HUES64 (cell line): ENCODE results near the gene ZNF280D. TPM values are rescaled to one million over a fixed set of nuclear protein-coding genes. Genes with fewer than 3 reads are reported as not detected.
"Not testable (repeated sequence)": the region's sequence is repeated elsewhere in the genome, so short reads cannot be mapped to it uniquely, and the experiment has no call there.

Source experiments
- H3K27ac ChIP-seq: 2 replicates; pipeline ENCODE4 v1.7.0; 2013; ENCODE audit warnings: low read depth, low read length, inconsistent platforms
- H3K27me3 ChIP-seq: 2 replicates; pipeline ENCODE4 v1.6.1; 2013; ENCODE audit warnings: mild to moderate bottlenecking, low read length; ENCODE audit not compliant: insufficient read depth
- H3K36me3 ChIP-seq: 2 replicates; pipeline ENCODE4 v1.6.1; 2013; ENCODE audit warnings: mild to moderate bottlenecking, low read length; ENCODE audit not compliant: insufficient read depth
- H3K4me1 ChIP-seq: 2 replicates; pipeline ENCODE4 v1.6.1; 2013; ENCODE audit warnings: mild to moderate bottlenecking, low read length, moderate library complexity; ENCODE audit not compliant: insufficient read depth
- H3K4me3 ChIP-seq: 2 replicates; pipeline ENCODE4 v1.5.1; 2013; ENCODE audit warnings: mild to moderate bottlenecking, low read length, moderate library complexity
- H3K9ac ChIP-seq: 2 replicates; pipeline ENCODE4 v1.6.1; 2013; ENCODE audit warnings: mild to moderate bottlenecking, low read depth, low read length
- H3K9me3 ChIP-seq: 2 replicates; pipeline ENCODE4 v1.6.1; 2013; ENCODE audit warnings: low read depth, low read length; ENCODE audit not compliant: insufficient read depth
- WGBS: fragments of 150-250, 120-280 bp; methylation state at CpG from one replicate; pipeline ENCODE4 v1.1.7; 2013; ENCODE audit warnings: missing lambda C conversion rate; 5-methylcytosine and 5-hydroxymethylcytosine counted together
- polyA plus RNA-seq, 2 experiments: library from polyadenylated mRNA; stranded (reverse); fragments of 50-300 nt; gene quantifications; one replicate each; pipeline ENCODE4 v1.2.3, GENCODE V29; 2013

ZNF280D gene
- polyA plus RNA-seq (2013, experiment 1 of 2) = 8.9 TPM
- polyA plus RNA-seq (2013, experiment 2 of 2) = 8.6 TPM

DNA sequence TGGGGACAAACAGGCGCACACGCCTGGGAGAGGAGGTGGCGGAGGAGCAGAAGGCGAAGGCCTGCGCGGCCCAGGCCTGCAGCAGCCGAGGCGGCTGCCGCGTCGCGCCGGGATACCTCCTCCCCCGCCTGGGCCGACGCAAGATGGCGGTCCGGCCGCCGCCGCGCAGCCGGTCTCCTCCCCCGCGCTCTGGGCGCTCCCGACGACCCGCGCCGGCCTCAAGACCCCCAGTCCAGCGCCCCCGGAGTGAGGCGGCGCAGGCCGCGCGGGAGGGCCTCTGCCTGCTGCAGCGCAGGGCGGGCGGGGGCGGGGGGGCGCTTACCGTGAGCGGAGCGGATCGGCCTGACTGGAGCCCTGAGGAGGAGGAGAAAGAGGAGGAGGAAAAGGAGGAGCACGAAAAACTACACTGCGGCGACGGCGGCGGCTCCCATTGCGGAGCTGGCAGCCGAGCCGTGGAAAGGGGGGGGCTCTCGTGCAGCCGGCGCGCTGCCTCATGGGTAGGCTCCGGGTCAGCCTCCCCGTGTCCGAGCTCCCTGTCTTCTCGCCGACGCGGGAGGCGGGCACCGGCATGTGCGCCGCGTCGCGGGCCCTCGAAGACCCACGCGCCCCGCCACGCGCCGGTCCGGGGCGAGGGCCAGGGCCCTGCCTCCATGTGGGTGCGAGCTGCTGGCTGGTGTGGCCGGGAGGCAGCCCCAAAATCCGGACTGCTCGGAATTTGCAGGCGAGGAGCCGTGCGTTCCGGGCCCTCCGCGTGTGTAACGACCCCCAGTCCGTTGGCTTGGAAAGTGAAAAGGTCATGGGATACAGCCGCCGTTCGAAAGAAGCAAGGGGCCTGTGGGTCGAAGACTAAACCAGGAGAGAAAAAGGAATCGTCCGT is at the start of gene ZNF280D:
ZNF280D (minus strand) TSS at position 374 of the 877 bp plus-strand sequence. CDS start 26,400 bp downstream, outside the sequence.
- Histone ChIP-seq H3K9ac (peak within 1 kb of the TSS; percentile 92), H3K4me1 (peaks cover 20% of the 10 kb centered on the region), H3K9me3 (peaks cover 17% of the 10 kb centered on the region), H3K27ac (peak within 1 kb of the TSS; percentile 77; the same call in 1 of the 2 replicates), H3K36me3 (no peaks in the 10 kb centered on the region), H3K27me3 (no peaks in the 10 kb centered on the region), H3K4me3 (peak within 1 kb of the TSS; percentile 69)
- WGBS = 96% methylated on average over 101 of the region's 101 CpGs

DNA sequence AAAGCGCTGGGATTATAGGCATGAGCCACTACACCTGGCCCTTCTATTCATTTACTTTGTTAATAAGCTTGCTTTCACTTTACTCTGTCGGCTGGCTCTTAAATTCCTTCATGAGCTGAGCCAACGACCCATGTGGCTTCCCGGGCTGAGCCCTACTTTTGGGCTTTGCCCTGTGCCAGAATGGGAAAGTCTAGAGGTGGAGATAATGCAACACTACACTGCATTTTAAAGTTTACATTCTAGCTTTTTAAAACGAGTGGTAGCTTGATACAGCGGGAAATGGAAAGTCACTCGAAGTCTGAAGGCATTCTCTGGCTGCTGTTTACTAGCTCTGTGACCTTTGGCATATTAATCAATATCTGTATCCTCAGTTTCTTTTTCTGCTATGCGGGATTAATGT is 49.0 kb upstream of the ZNF280D start:
- H3K4me3 ChIP-seq = no peak overlapping the region
- WGBS = 93% methylated on average over 7 of the region's 8 CpGs
- H3K27me3 ChIP-seq = no peaks in the 10 kb centered on the region
- no peaks in the 10 kb centered on the region for H3K36me3 ChIP-seq
- no peak overlapping the region for H3K9ac ChIP-seq
- H3K4me1 ChIP-seq = no peaks in the 10 kb centered on the region; the same call in 1 of the 2 replicates
- H3K27ac ChIP-seq = no peak overlapping the region
- no peaks in the 10 kb centered on the region for H3K9me3 ChIP-seq

DNA sequence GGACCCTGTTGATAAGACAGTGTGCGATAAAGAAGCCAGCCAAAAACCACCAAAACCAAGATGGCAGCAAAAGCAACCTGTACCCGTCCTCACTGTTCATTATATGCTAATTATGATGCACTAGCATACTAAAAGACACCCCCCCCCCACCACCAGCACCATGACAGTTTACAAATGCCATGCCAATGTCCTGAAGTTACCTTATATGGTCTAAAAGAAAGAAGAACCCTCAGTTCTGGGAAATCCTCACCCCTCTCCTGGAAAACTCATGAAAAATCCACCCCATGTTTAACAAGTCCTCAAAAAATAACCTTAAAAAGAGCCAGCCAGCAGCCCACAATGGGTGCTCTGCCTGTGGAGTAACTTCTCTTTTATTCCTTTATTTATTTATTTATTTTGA is 48.4 kb upstream of the ZNF280D start:
- Histone ChIP-seq H3K4me1 (no peaks in the 10 kb centered on the region; the same call in 1 of the 2 replicates), H3K36me3 (no peaks in the 10 kb centered on the region), H3K4me3 (no peak overlapping the region), H3K27me3 (no peaks in the 10 kb centered on the region), H3K9me3 (no peaks in the 10 kb centered on the region), H3K9ac (no peak overlapping the region), H3K27ac (no peak overlapping the region)
- WGBS = 86% methylated on average over 2 of the region's 2 CpGs

- not testable (repeated sequence) for H3K4me3 ChIP-seq, H3K27me3 ChIP-seq, H3K4me1 ChIP-seq, H3K27ac ChIP-seq, H3K9ac ChIP-seq, H3K9me3 ChIP-seq, H3K36me3 ChIP-seq
- 95% methylated on average over 12 of the region's 12 CpGs for whole genome bisulfite sequencing
Measured at GRCh38 chr15:56780102-56780725, 46.9 kb upstream of the ZNF280D start.

DNA sequence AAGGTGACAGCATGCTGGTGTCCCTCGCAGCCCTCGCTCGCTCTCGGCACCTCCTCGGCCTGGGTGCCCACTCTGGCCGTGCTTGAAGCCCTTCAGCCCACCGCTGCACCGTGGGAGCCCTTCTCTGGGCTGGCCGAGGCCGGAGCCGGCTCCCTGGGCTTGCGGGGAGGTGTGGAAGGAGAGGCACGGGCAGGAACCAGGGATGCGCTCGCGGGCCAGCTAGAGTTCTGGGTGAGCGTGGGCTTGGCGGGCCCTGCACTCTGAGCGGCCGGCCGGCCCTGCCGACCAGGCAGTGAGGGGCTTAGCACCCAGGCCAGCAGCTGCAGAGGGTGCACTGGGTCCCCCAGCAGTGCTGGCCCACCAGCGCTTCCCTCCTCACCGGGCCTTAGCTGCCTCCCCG is 46.1 kb upstream of the ZNF280D start:
- not testable (repeated sequence) for H3K27ac ChIP-seq, H3K9me3 ChIP-seq, H3K9ac ChIP-seq, H3K4me3 ChIP-seq, H3K36me3 ChIP-seq, H3K27me3 ChIP-seq, H3K4me1 ChIP-seq
- WGBS = 94% methylated on average over 25 of the region's 25 CpGs

DNA sequence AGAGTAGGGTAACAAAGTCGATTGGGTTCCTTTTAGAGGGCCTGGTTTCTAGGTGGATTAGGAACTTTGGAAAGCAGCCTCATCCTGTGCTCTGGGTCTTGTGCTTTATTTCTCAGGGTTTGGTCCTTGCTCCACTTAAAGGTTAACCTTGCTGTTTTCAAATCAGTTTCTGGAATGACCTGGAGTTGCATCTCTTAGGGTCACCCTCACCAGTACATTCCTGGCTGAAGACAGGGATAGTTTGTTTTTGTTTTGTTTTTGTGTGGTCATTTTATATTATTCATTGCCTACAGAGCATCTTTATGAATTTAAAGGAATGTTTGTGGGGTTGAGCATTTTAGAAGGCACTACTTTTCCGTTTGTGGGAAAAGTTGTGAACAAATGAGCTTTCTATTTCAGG is 45.5 kb upstream of the ZNF280D start:
- Histone ChIP-seq H3K27me3 (peaks cover 3% of the 10 kb centered on the region; the same call in 1 of the 2 replicates), H3K9ac (no peak overlapping the region), H3K4me1 (no peaks in the 10 kb centered on the region; the same call in 1 of the 2 replicates), H3K9me3 (no peaks in the 10 kb centered on the region), H3K36me3 (no peaks in the 10 kb centered on the region), H3K4me3 (no peak overlapping the region), H3K27ac (no peak overlapping the region)
- 82% methylated on average over 2 of the region's 2 CpGs for WGBS

DNA sequence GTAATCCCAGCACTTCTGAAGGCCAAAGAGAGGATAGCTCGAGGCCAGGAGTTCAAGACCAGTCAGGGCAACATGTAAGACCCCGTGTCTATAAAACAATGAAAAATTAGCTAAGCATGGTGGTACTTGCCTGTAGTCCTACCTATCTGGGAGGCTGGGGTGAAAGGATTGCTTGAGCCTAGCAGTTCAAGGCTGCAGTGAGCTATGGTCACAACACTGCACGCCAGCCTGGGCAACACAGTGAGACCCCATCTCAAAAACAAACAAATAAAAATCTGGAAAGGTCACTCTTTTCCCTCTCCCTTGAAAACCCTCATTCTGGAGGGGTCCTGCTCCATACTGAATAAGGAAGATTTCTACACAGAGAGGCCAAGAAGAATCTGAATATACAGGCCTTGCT is 43.5 kb upstream of the ZNF280D start:
- Histone ChIP-seq H3K27me3 (peaks cover 9% of the 10 kb centered on the region; the same call in 1 of the 2 replicates), H3K4me3 (no peak overlapping the region), H3K27ac (no peak overlapping the region), H3K4me1 (peaks cover 10% of the 10 kb centered on the region), H3K9ac (no peak overlapping the region), H3K9me3 (no peaks in the 10 kb centered on the region), H3K36me3 (no peaks in the 10 kb centered on the region)
- 95% methylated on average over 3 of the region's 3 CpGs for WGBS

DNA sequence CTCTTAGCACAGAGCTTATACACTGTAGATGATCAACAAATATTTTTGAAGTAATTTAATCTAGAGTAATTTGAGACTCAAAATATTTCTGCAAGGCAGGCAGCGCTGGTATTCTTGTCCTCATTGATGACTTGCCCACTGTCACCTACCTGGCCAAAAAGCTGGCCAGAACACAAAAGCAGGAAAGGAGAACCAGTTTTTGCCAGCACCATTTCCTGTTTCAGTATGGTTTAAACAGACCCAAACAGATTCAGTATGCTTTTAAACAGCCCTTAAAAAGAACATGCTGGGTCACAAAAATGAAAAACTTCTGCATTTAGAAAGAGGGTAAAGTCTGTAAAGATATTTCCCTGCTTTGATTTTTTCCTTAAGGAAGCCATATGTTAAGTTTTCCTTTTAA is 42.3 kb upstream of the ZNF280D start:
- WGBS = 92% methylated on average over 1 of the region's 1 CpG
- H3K36me3 ChIP-seq = no peaks in the 10 kb centered on the region
- H3K4me1 ChIP-seq = peaks cover 10% of the 10 kb centered on the region
- H3K27ac ChIP-seq = no peak overlapping the region
- H3K9ac ChIP-seq = no peak overlapping the region
- H3K9me3 ChIP-seq = no peaks in the 10 kb centered on the region
- H3K4me3 ChIP-seq = no peak overlapping the region
- H3K27me3 ChIP-seq = peaks cover 9% of the 10 kb centered on the region; the same call in 1 of the 2 replicates

- H3K4me3 ChIP-seq = no peak overlapping the region
- peaks cover 9% of the 10 kb centered on the region; the same call in 1 of the 2 replicates for H3K27me3 ChIP-seq
- no peak overlapping the region for H3K27ac ChIP-seq
- H3K9ac ChIP-seq = no peak overlapping the region
- H3K4me1 ChIP-seq = peaks cover 10% of the 10 kb centered on the region
- 96% methylated on average over 2 of the region's 2 CpGs for WGBS
- no peaks in the 10 kb centered on the region for H3K9me3 ChIP-seq
- H3K36me3 ChIP-seq = no peaks in the 10 kb centered on the region
Measured at GRCh38 chr15:56774356-56774755, 41.0 kb upstream of the ZNF280D start.

GRCh38 chr15:56772868-56773639 is 39.7 kb upstream of the ZNF280D start:
- H3K9me3 ChIP-seq = no peaks in the 10 kb centered on the region
- peaks cover 10% of the 10 kb centered on the region for H3K4me1 ChIP-seq
- H3K4me3 ChIP-seq = no peak overlapping the region
- H3K27me3 ChIP-seq = peaks cover 9% of the 10 kb centered on the region; the same call in 1 of the 2 replicates
- 45% methylated on average over 5 of the region's 6 CpGs for WGBS
- H3K27ac ChIP-seq = no peak overlapping the region
- H3K36me3 ChIP-seq = no peaks in the 10 kb centered on the region
- no peak overlapping the region for H3K9ac ChIP-seq

GRCh38 chr15:56770173-56770572 is 36.9 kb upstream of the ZNF280D start:
- Histone ChIP-seq H3K9me3 (no peaks in the 10 kb centered on the region), H3K27ac (no peak overlapping the region), H3K4me1 (peaks cover 10% of the 10 kb centered on the region), H3K36me3 (no peaks in the 10 kb centered on the region), H3K4me3 (no peak overlapping the region), H3K27me3 (peaks cover 9% of the 10 kb centered on the region; the same call in 1 of the 2 replicates), H3K9ac (no peak overlapping the region)
- WGBS = 88% methylated on average over 5 of the region's 5 CpGs
